DOHH2 (cell line): ENCODE measurements around the gene FDX1.

Source experiments
- EZH2phosphoT487 ChIP-seq: fragments of 200-600 bp; sonication (generic); IDR thresholded peaks from 2 replicates; pipeline ENCODE4 v1.6.1; 2017; ENCODE audit warnings: borderline replicate concordance, mild to moderate bottlenecking, antibody characterized with exemption, low read length, moderate library complexity, mixed read lengths
- TF ChIP-seq, protein P1 (sequence below): fragments of 200-600 bp; sonication (generic); IDR thresholded peaks from one replicate; pipeline ENCODE4 v1.5.1; 2014; ENCODE audit warnings: antibody characterized with exemption, mild to moderate bottlenecking, low read depth, low read length; ENCODE audit not compliant: poor library complexity, severe bottlenecking

DNA sequence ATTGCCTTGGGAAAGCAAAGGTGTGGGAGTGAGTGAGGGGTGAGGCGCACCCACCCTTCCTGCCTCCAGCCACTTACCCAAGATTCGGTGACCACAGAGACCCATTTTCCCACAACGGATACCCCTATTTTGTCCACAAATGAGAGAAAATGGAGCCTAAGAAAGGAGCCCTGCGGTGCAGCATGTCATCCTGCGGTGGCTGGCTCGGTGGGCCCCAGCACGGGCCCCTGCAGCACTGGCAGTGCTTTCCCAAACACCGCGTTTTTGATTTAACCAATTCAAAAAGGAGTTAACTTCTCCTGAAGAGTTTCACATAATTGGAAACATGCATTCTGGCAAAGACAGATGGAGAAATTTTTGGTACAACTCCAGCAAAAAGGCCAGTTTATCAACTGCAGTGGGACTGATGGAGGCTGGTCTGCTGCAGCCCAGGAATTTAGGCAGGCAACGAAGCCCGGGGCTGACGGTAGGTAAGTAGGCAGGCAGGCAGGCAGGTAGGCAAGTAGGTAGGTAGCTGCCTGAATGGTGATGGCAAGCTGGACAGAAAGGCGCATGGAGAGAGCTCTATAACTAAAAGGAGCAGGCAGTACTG is 84.2 kb downstream of the FDX1 start:
- TF ChIP-seq, protein P1, sequence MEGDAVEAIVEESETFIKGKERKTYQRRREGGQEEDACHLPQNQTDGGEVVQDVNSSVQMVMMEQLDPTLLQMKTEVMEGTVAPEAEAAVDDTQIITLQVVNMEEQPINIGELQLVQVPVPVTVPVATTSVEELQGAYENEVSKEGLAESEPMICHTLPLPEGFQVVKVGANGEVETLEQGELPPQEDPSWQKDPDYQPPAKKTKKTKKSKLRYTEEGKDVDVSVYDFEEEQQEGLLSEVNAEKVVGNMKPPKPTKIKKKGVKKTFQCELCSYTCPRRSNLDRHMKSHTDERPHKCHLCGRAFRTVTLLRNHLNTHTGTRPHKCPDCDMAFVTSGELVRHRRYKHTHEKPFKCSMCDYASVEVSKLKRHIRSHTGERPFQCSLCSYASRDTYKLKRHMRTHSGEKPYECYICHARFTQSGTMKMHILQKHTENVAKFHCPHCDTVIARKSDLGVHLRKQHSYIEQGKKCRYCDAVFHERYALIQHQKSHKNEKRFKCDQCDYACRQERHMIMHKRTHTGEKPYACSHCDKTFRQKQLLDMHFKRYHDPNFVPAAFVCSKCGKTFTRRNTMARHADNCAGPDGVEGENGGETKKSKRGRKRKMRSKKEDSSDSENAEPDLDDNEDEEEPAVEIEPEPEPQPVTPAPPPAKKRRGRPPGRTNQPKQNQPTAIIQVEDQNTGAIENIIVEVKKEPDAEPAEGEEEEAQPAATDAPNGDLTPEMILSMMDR = no peak
- TF ChIP-seq EZH2phosphoT487 = no peak
